Caco-2 (cell line): Measurements from ENCODE around the gene KLF1. TPM values are rescaled to one million over a fixed set of nuclear protein-coding genes. Genes with fewer than 3 reads are reported as not detected.
"Not testable (repeated sequence)": the region's sequence is repeated elsewhere in the genome, so short reads cannot be mapped to it uniquely, and the experiment has no call there.

Source experiments
- BruUV-seq: library from RNA; stranded (reverse); fragments of 400-500 nt; replicated peaks from 2 replicates; lab custom pipeline; 2021; lab: Mats Ljungman, UMichigan
- CTCF ChIA-PET: fragments of 300-600 bp; sonication (Branson Sonifier 250); formaldehyde crosslinking; loops from one replicate; lab custom pipeline; 2022; ENCODE audit warnings: antibody characterized with exemption; lab: Charles Lee
- POLR2A ChIA-PET: fragments of 300-600 bp; sonication (Branson Sonifier 250); formaldehyde crosslinking; loops from one replicate; lab custom pipeline; 2022; ENCODE audit warnings: antibody characterized with exemption; lab: Charles Lee
- DNase-seq, 2 experiments: peaks; one replicate each; pipeline versions ENCODE4 v3.0.0 to v3.0.0-alpha.2; 2020 to 2022
- H3K27me3 ChIP-seq: replicated peaks from 2 replicates; pipeline ENCODE4 v1.6.0; 2011; ENCODE audit warnings: low read length; ENCODE audit not compliant: control insufficient read depth, insufficient read depth
- H3K36me3 ChIP-seq: 2 replicates; pipeline ENCODE4 v1.5.1; 2011; ENCODE audit warnings: low read length; ENCODE audit not compliant: control insufficient read depth, insufficient read depth
- H3K4me1 ChIP-seq: fragments of 250-450 bp; sonication (Bioruptor Pico); 2 replicates; pipeline ENCODE4 v1.5.1; 2020; ENCODE audit warnings: mild to moderate bottlenecking
- H3K4me3 ChIP-seq: 2 replicates; pipeline ENCODE4 v1.5.1; 2011; ENCODE audit warnings: low read depth, mild to moderate bottlenecking, control low read depth, low read length
- H3K9me3 ChIP-seq: fragments of 250-450 bp; sonication (Bioruptor Pico); 2 replicates; pipeline ENCODE4 v1.5.1; 2020; ENCODE audit warnings: mild to moderate bottlenecking, moderate library complexity
- H3K27ac Mint-ChIP-seq: one replicate; pipeline ENCODE4 v1.8.0; 2022; ENCODE audit warnings: mixed read lengths; ENCODE audit not compliant: unreplicated experiment
- H3K27me3 Mint-ChIP-seq: one replicate; pipeline ENCODE4 v1.8.0; 2022; ENCODE audit warnings: mixed read lengths; ENCODE audit not compliant: insufficient read depth, unreplicated experiment
- H3K36me3 Mint-ChIP-seq: one replicate; pipeline ENCODE4 v1.8.0; 2022; ENCODE audit warnings: mild to moderate bottlenecking, mixed read lengths; ENCODE audit not compliant: insufficient read depth, unreplicated experiment
- H3K4me1 Mint-ChIP-seq: one replicate; pipeline ENCODE4 v1.8.0; 2022; ENCODE audit warnings: low read depth, mixed read lengths; ENCODE audit not compliant: unreplicated experiment
- H3K4me3 Mint-ChIP-seq: one replicate; pipeline ENCODE4 v1.8.0; 2022; ENCODE audit warnings: mild to moderate bottlenecking, moderate library complexity, mixed read lengths; ENCODE audit not compliant: unreplicated experiment
- H3K9me3 Mint-ChIP-seq: one replicate; pipeline ENCODE4 v1.8.0; 2022; ENCODE audit warnings: mixed read lengths; ENCODE audit not compliant: unreplicated experiment
- CTCF ChIP-seq, 2 experiments: fragments of 200-600 bp in 1 of 2; IDR thresholded peaks; 1 replicate in 1 of 2; 2 replicates in 1 of 2; pipeline versions ENCODE4 v1.5.1 to v1.8.0; 2011 to 2022; ENCODE audit warnings: antibody characterized with exemption in 1 of 2, control low read depth in 1 of 2, inconsistent platforms in 1 of 2, low read depth in 1 of 2, low read length in 1 of 2, mild to moderate bottlenecking in 1 of 2, moderate library complexity in 1 of 2; ENCODE audit not compliant: insufficient read depth in 1 of 2, severe bottlenecking in 1 of 2, unreplicated experiment in 1 of 2
- intact Hi-C: fragments of 100-400 bp; cut with micrococcal nuclease; formaldehyde crosslinking; loops from one replicate; pipeline ENCODE4 v1.10.0; 2022; ENCODE audit not compliant: unreplicated experiment
- total RNA-seq: library from RNA; stranded (reverse); gene quantifications from 2 replicates; pipeline ENCODE4 v1.2.3, GENCODE V29; 2022

Gene KLF1
- total RNA-seq, 1 experiment from 2014 or later = not detected

DNA sequence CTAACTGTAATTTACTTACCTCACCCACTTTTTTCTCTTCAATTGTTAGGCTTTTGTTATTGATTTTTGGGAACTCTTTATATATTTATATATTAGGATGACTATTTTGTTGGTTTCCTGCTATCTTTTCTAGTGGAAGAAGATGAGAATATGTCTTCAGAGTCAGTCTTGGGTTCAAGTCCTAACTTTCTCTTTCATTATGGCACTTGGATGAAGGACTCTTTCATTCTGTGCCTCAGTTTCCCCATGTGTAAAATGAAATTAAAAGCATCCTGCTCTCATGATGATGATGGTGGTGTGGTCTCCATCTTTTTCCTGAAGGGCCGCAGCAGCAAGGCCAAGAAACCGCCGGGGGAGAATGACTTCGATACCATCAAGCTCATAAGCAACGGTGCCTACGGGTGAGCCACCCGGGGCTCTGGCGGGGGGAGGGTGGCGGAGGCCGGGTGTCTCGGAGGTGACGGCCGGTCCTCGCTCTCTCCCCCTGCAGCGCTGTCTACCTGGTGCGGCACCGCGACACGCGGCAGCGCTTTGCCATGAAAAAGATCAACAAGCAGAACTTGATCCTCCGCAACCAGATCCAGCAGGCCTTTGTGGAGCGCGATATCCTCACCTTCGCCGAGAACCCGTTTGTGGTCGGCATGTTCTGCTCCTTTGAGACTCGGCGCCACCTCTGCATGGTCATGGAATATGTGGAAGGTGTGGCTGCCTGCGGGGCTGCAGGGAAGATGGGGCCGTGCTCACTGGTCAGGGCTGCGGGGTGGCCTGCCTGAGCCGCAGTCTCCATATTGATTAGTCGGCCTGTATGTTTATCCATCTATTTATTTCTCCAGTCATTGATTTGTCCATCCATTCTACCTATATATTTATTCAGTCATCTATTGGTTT is 28.7 kb downstream of the KLF1 start:
- POLR2A ChIA-PET = interaction anchor here (0.6 kb wide), 1 partner anchor 162 kb away, joined by 4 read pairs; the partner anchor contains the start of gene FBXW9
- no peaks in the 10 kb centered on the region for H3K27me3 ChIP-seq
- no peaks in the 10 kb centered on the region for H3K36me3 ChIP-seq
- peaks cover 2% of the 10 kb centered on the region for H3K27me3 Mint-ChIP-seq
- no peaks in the 10 kb centered on the region for H3K9me3 ChIP-seq
- H3K9me3 Mint-ChIP-seq = no peaks in the 10 kb centered on the region
- no peaks in the 10 kb centered on the region for H3K4me1 Mint-ChIP-seq
- H3K4me1 ChIP-seq = no peaks in the 10 kb centered on the region
- H3K27ac Mint-ChIP-seq = no peak overlapping the region
- CTCF ChIA-PET = interaction anchor here (0.6 kb wide), 1 partner anchor 224 kb away, joined by 3 read pairs; no protein-coding TSS in a partner anchor
- no peak overlapping the region for H3K4me3 Mint-ChIP-seq
- DNase-seq = no peak
- H3K36me3 Mint-ChIP-seq = no peaks in the 10 kb centered on the region
- TF ChIP-seq CTCF (IDR thresholded peaks at IDR 0.05; ENCODE audit: insufficient read depth in 1 of 2, low read depth in 1 of 2, low read length in 1 of 2, severe bottlenecking in 1 of 2, unreplicated experiment in 1 of 2) = no peak
- no peak overlapping the region for H3K4me3 ChIP-seq
- no TSS peak for BruUV-seq
- intact Hi-C loops = no loop called here

DNA sequence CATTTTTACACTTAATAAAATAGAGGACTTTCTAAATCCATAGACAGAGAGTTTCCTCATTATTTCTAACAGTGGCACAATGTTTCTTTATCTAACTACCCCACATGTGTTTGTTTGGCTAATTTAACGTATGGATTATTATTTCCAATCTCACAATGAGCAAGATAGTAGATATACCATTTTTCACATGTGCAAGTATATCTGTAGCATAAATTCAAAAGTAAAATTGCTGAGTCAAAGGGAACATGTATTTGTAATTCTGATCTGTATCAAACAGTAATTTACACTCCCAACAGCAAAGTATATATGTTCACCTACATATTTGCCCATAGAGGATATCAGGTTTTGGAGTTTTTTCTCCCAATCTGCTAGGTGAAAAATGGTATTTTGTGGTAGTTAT is 30.3 kb downstream of the KLF1 start:
- no peak overlapping the region for H3K27ac Mint-ChIP-seq
- H3K9me3 ChIP-seq = no peaks in the 10 kb centered on the region
- no peak overlapping the region for H3K4me3 ChIP-seq
- POLR2A ChIA-PET = no interaction called here
- H3K4me1 Mint-ChIP-seq = no peaks in the 10 kb centered on the region
- BruUV-seq = no TSS peak
- no peaks in the 10 kb centered on the region for H3K9me3 Mint-ChIP-seq
- intact Hi-C loops = no loop called here
- DNase-seq = no peak
- no peaks in the 10 kb centered on the region for H3K36me3 ChIP-seq
- CTCF ChIA-PET = no interaction called here
- H3K27me3 Mint-ChIP-seq = peaks cover 2% of the 10 kb centered on the region
- H3K27me3 ChIP-seq = no peaks in the 10 kb centered on the region
- no peak overlapping the region for H3K4me3 Mint-ChIP-seq
- H3K36me3 Mint-ChIP-seq = no peaks in the 10 kb centered on the region
- no peaks in the 10 kb centered on the region for H3K4me1 ChIP-seq
- no peak for TF ChIP-seq CTCF (IDR thresholded peaks at IDR 0.05; ENCODE audit: insufficient read depth in 1 of 2, low read depth in 1 of 2, low read length in 1 of 2, severe bottlenecking in 1 of 2, unreplicated experiment in 1 of 2)

DNA sequence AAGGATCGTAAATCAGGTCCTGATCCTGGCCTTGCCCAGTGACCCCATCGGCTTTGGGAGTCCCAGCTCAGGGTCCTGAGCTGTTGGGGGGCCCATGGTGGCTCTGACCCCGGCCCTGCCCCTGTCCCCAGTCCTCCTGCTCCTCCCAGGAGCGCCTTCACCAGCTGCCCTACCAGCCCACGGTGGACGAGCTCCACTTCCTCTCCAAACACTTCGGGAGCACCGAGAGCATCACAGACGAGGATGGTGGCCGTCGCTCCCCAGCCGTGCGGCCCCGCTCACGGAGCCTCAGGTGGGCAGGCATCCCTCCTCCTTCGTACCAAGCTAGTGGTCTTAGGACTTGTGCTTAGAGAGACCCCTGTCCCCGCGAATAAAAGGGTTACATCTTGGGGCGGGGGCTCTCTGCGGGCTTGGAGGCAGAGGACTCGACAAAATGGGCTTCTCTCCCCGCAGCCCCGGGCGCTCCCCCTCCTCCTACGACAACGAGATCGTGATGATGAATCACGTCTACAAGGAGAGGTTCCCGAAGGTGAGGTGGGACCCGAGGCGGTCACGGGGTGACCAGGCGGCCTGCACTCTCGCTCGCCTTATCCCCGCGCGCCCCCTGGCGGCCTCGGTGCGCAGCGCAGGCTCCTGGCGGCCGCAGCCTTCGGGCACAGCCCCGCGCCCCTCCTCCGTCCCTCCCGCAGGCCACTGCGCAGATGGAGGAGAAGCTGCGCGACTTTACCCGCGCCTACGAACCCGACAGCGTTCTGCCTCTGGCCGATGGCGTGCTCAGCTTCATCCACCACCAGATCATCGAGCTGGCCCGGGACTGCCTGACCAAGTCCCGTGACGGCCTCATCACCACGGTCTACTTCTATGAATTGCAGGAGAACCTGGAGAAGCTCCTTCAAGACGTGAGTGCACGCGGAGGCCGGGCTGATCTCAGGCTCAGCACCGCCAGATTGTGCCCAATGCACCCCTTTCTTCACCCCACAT is 39.6 kb downstream of the KLF1 start:
- no peaks in the 10 kb centered on the region for H3K9me3 ChIP-seq
- H3K4me1 ChIP-seq = no peaks in the 10 kb centered on the region
- peak overlapping the region; percentile 25 for H3K4me3 ChIP-seq
- no peaks in the 10 kb centered on the region; the same call in 1 of the 2 replicates for H3K27me3 ChIP-seq
- peak; percentile 83 to 95 for DNase-seq
- ChIA-PET CTCF (interaction anchor here (0.6 to 2.6 kb wide), 20 partner anchors 20 to 181 kb away, joined by 3 to 15 read pairs (median 4); partner anchors contain the start of genes GCDH, GET3, MAN2B1 and RNASEH2A), POLR2A (no interaction called here)
- Mint-ChIP-seq H3K27me3 (no peaks in the 10 kb centered on the region), H3K4me3 (peak overlapping the region; percentile 57), H3K9me3 (no peaks in the 10 kb centered on the region), H3K4me1 (no peaks in the 10 kb centered on the region), H3K27ac (no peak overlapping the region), H3K36me3 (no peaks in the 10 kb centered on the region)
- intact Hi-C loops = loop anchor here (5.0 kb wide), 1 partner anchor 85 kb away; no protein-coding TSS in a partner anchor
- peak; percentile 81 to 98 for TF ChIP-seq CTCF (IDR thresholded peaks at IDR 0.05; ENCODE audit: insufficient read depth in 1 of 2, low read depth in 1 of 2, low read length in 1 of 2, severe bottlenecking in 1 of 2, unreplicated experiment in 1 of 2)
- BruUV-seq = no TSS peak
- no peaks in the 10 kb centered on the region for H3K36me3 ChIP-seq

GRCh38 chr19:12846613-12847012 is 40.4 kb downstream of the KLF1 start:
- H3K4me1 ChIP-seq, H3K4me3 ChIP-seq, BruUV-seq, H3K4me3 Mint-ChIP-seq, H3K36me3 Mint-ChIP-seq, H3K9me3 ChIP-seq, H3K9me3 Mint-ChIP-seq, H3K36me3 ChIP-seq, DNase-seq, H3K4me1 Mint-ChIP-seq, H3K27ac Mint-ChIP-seq, H3K27me3 ChIP-seq, POLR2A ChIA-PET, H3K27me3 Mint-ChIP-seq: not testable (repeated sequence)
- CTCF ChIA-PET = interaction anchor here (0.6 to 2.6 kb wide), 5 partner anchors 26 to 170 kb away, joined by 3 to 15 read pairs (median 7); partner anchors contain the start of gene RNASEH2A
- intact Hi-C loops = loop anchor here (5.0 kb wide), 1 partner anchor 84 kb away; no protein-coding TSS in a partner anchor
